HL-60 (cell line): Measurements from ENCODE around the gene ITPRIPL1.

Experiments used
- DNase-seq, 2 experiments: peaks; one replicate each; pipeline ENCODE4 v3.0.0-alpha.2; 2010 to 2020; ENCODE audit warnings: low read depth in 1 of 2, low spot score in 1 of 2
- H3K27ac ChIP-seq: fragments of 250-450 bp; sonication (Bioruptor Pico); replicated peaks from 2 replicates; pipeline ENCODE4 v1.5.1; 2020; ENCODE audit warnings: mild to moderate bottlenecking, moderate library complexity
- H3K27me3 ChIP-seq: fragments of 250-450 bp; sonication (Bioruptor Pico); 2 replicates; pipeline ENCODE4 v1.5.1; 2021; ENCODE audit warnings: mild to moderate bottlenecking, moderate library complexity; ENCODE audit not compliant: insufficient read depth, poor library complexity, severe bottlenecking
- H3K4me3 ChIP-seq: replicated peaks from 2 replicates; pipeline ENCODE4 v1.5.1; 2011; ENCODE audit warnings: mild to moderate bottlenecking, control low read depth, low read length; ENCODE audit not compliant: insufficient read depth
- CTCF ChIP-seq: IDR thresholded peaks from one replicate; pipeline ENCODE4 v1.5.1; 2011; ENCODE audit warnings: low read length, control low read depth, inconsistent platforms; ENCODE audit not compliant: insufficient read depth
- GABPA ChIP-seq: IDR thresholded peaks from 2 replicates; pipeline ENCODE4 v1.6.1; 2012; ENCODE audit warnings: low read depth
- POLR2AphosphoS5 ChIP-seq: IDR thresholded peaks from 2 replicates; pipeline ENCODE4 v1.6.1; 2012; ENCODE audit warnings: low read depth
- REST ChIP-seq: IDR thresholded peaks from 2 replicates; pipeline ENCODE4 v1.6.1; 2012; ENCODE audit warnings: low read depth; ENCODE audit not compliant: insufficient replicate concordance
- SPI1 ChIP-seq: IDR thresholded peaks from 2 replicates; pipeline ENCODE4 v1.6.1; 2012; ENCODE audit warnings: low read depth, mild to moderate bottlenecking, borderline replicate concordance

Gene ITPRIPL1

GRCh38 chr2:96323849-96324248, 1.3 kb upstream of the ITPRIPL1 start:
- no peak overlapping the region for H3K4me3 ChIP-seq
- DNase-seq = no peak
- peaks cover 6% of the 10 kb centered on the region for H3K27me3 ChIP-seq
- H3K27ac ChIP-seq = no peak overlapping the region
- TF ChIP-seq CTCF = no peak
- TF ChIP-seq GABPA = no peak

GRCh38 chr2:96324721-96325040, 436 bp upstream of the ITPRIPL1 start:
- TF ChIP-seq REST = no peak
- TF ChIP-seq CTCF = no peak
- TF ChIP-seq GABPA = no peak
- no peak for TF ChIP-seq POLR2AphosphoS5
- TF ChIP-seq SPI1 = no peak
- Histone ChIP-seq H3K27ac (no peak overlapping the region), H3K27me3 (peaks cover 6% of the 10 kb centered on the region), H3K4me3 (no peak overlapping the region)
- DNase-seq = no peak

GRCh38 chr2:96325884-96326255, 753 bp downstream of the ITPRIPL1 start:
- no peak for TF ChIP-seq CTCF
- no peak for DNase-seq
- H3K4me3 ChIP-seq = no peak overlapping the region
- no peak overlapping the region for H3K27ac ChIP-seq
- peaks cover 6% of the 10 kb centered on the region for H3K27me3 ChIP-seq

GRCh38 chr2:96326564-96326963, 1.4 kb downstream of the ITPRIPL1 start:
- Histone ChIP-seq H3K4me3 (no peak overlapping the region), H3K27me3 (peaks cover 3% of the 10 kb centered on the region), H3K27ac (no peak overlapping the region)
- DNase-seq = no peak
- no peak for TF ChIP-seq CTCF
- TF ChIP-seq POLR2AphosphoS5 = no peak
- no peak for TF ChIP-seq REST
- no peak for TF ChIP-seq SPI1
- TF ChIP-seq GABPA = no peak
